B cell (primary cell): ENCODE results near the gene IFITM1. TPM values are rescaled to one million over a fixed set of nuclear protein-coding genes. Genes with fewer than 3 reads are reported as not detected.

Source experiments
- ATAC-seq: fragments of 200-7000 bp; cut with Tn5 transposase; one replicate; pipeline ENCODE4 v1.10.0; 2021; ENCODE audit warnings: low read depth, mild to moderate bottlenecking, moderate number of reproducible peaks, moderate library complexity
- CTCF ChIA-PET: fragments of 350-600 bp; sonication (Branson Sonifier 250); formaldehyde crosslinking; loops from one replicate; lab custom pipeline; 2021; ENCODE audit warnings: antibody characterized with exemption, inconsistent platforms; lab: Charles Lee
- POLR2A ChIA-PET: fragments of 350-600 bp; sonication (Branson Sonifier 250); formaldehyde crosslinking; loops from one replicate; lab custom pipeline; 2021; ENCODE audit warnings: antibody characterized with exemption; lab: Charles Lee
- DNase-seq: peaks from one replicate; pipeline ENCODE4 v3.0.0; 2013
- H2AFZ ChIP-seq: 2 replicates; pipeline ENCODE4 v1.6.1; 2012; ENCODE audit warnings: mild to moderate bottlenecking, low read depth, low read length; ENCODE audit not compliant: insufficient read depth, poor library complexity, severe bottlenecking
- H3K27ac ChIP-seq, 2 donors: 1 replicate in 1 of 2; 2 replicates in 1 of 2; pipeline ENCODE4 v1.5.1; 2012 to 2013; ENCODE audit warnings: low read length in 2 of 2, mild to moderate bottlenecking in 2 of 2, moderate library complexity in 1 of 2
- H3K27me3 ChIP-seq, 4 experiments: fragments of 200-600 bp in 1 of 4; sonication (generic) in 1 of 4; replicated peaks in 1 of 4; 1 replicate in 2 of 4; 2 replicates in 2 of 4; pipeline versions ENCODE4 v1.6.1 to v1.7.0; 2013 to 2016; ENCODE audit warnings: low read length in 3 of 4, mild to moderate bottlenecking in 2 of 4, mixed read lengths in 1 of 4, moderate library complexity in 1 of 4; ENCODE audit not compliant: insufficient read depth in 4 of 4, control insufficient read depth in 3 of 4; ENCODE audit errors: control extremely low read depth in 1 of 4
- H3K36me3 ChIP-seq, 2 experiments: replicated peaks in 1 of 2; 1 replicate in 1 of 2; 2 replicates in 1 of 2; pipeline versions ENCODE4 v1.6.1 to v1.7.1; 2013; ENCODE audit warnings: low read length in 1 of 2; ENCODE audit not compliant: insufficient read depth in 2 of 2, control insufficient read depth in 1 of 2; ENCODE audit errors: control extremely low read depth in 1 of 2, extremely low read depth in 1 of 2
- H3K4me1 ChIP-seq, 2 donors: fragments of 200-600 bp in 1 of 2; sonication (generic) in 1 of 2; 1 replicate in 1 of 2; 2 replicates in 1 of 2; pipeline versions ENCODE4 v1.5.1 to v1.6.1; 2013 to 2017; ENCODE audit warnings: low read length in 2 of 2; ENCODE audit not compliant: control insufficient read depth in 2 of 2, insufficient read depth in 2 of 2
- H3K4me2 ChIP-seq: replicated peaks from 2 replicates; pipeline ENCODE3; 2012; ENCODE audit warnings: mild to moderate bottlenecking, low read depth, low read length; ENCODE audit not compliant: poor library complexity, severe bottlenecking
- H3K4me3 ChIP-seq, 5 experiments: fragments of 200-600 bp in 1 of 5; sonication (generic) in 1 of 5; 1 replicate in 3 of 5; 2 replicates in 2 of 5; pipeline versions ENCODE4 v1.5.1 to v1.7.0; 2011 to 2016; ENCODE audit warnings: low read length in 4 of 5, mild to moderate bottlenecking in 4 of 5, low read depth in 2 of 5, control low read depth in 1 of 5, moderate library complexity in 1 of 5; ENCODE audit not compliant: insufficient read depth in 1 of 5; ENCODE audit errors: control extremely low read depth in 1 of 5, extremely low read depth in 1 of 5
- H3K79me2 ChIP-seq: fragments of 200-600 bp; sonication (generic); one replicate; pipeline ENCODE4 v1.6.0; 2016; ENCODE audit warnings: low read length; ENCODE audit not compliant: control insufficient read depth, insufficient read depth
- H3K9ac ChIP-seq: fragments of 200-600 bp; sonication (generic); 2 replicates; pipeline ENCODE4 v1.6.1; 2017; ENCODE audit warnings: mild to moderate bottlenecking, low read length, moderate library complexity
- H3K9me3 ChIP-seq, 3 donors: one replicate each; pipeline versions ENCODE4 v1.6.1 to v1.7.1; 2013; ENCODE audit warnings: low read length in 2 of 3; ENCODE audit not compliant: control insufficient read depth in 2 of 3, insufficient read depth in 1 of 3; ENCODE audit errors: control extremely low read depth in 1 of 3
- H4K20me1 ChIP-seq: 2 replicates; pipeline ENCODE4 v1.6.0; 2012; ENCODE audit warnings: mild to moderate bottlenecking, low read length; ENCODE audit not compliant: insufficient read depth, control insufficient read depth, poor library complexity, severe bottlenecking
- H3K27ac Mint-ChIP-seq: one replicate; pipeline ENCODE4 v1.8.0; 2021; ENCODE audit warnings: mixed read lengths
- H3K27me3 Mint-ChIP-seq: one replicate; pipeline ENCODE4 v1.8.0; 2021; ENCODE audit warnings: mixed read lengths
- H3K4me1 Mint-ChIP-seq: one replicate; pipeline ENCODE4 v1.8.0; 2021; ENCODE audit warnings: mixed read lengths
- H3K4me3 Mint-ChIP-seq: one replicate; pipeline ENCODE4 v1.8.0; 2021; ENCODE audit warnings: mixed read lengths
- H3K9me3 Mint-ChIP-seq: one replicate; pipeline ENCODE4 v1.8.0; 2022; ENCODE audit warnings: mixed read lengths; ENCODE audit not compliant: insufficient read depth
- EZH2 ChIP-seq: IDR thresholded peaks from 2 replicates; pipeline ENCODE4 v1.6.1; 2012; ENCODE audit warnings: borderline replicate concordance, low read depth, mild to moderate bottlenecking, moderate library complexity, low read length; ENCODE audit not compliant: insufficient read depth, poor library complexity, severe bottlenecking
- WGBS: methylation state at CpG from one replicate; pipeline ENCODE4 v1.1.5; 2013; ENCODE audit warnings: missing lambda C conversion rate; ENCODE audit not compliant: insufficient coverage; 5-methylcytosine and 5-hydroxymethylcytosine counted together
- intact Hi-C: fragments of 100-400 bp; cut with micrococcal nuclease; formaldehyde crosslinking; loops from one replicate; pipeline ENCODE4 v1.10.0; 2022
- polyA plus RNA-seq: library from polyadenylated mRNA; depleted of rRNA; stranded (reverse); fragments of >200 nt; gene quantifications from 2 replicates; pipeline ENCODE4 v1.2.3, GENCODE V29; 2012
- total RNA-seq, 2 donors: library from RNA; stranded (reverse); fragments of 120-200 nt in 1 of 2; gene quantifications; 1 replicate in 1 of 2; 2 replicates in 1 of 2; pipeline versions ENCODE4 v1.2.3 to v1.2.4, GENCODE V29; 2013 to 2022
- TF ChIP-seq, protein P1 (sequence below): fragments of 200-600 bp; IDR thresholded peaks from one replicate; pipeline ENCODE4 v1.8.0; 2022; ENCODE audit warnings: antibody characterized with exemption, mild to moderate bottlenecking

The IFITM1 gene
- total and polyA plus RNA-seq, 2 donors (not counting 1 experiment from before 2014, with no cell fraction given), result 19.5 to 83.7 TPM

GRCh38 chr11:336659-337198, 22.9 kb downstream of the IFITM1 start:
- Histone ChIP-seq H3K4me2 (no peak overlapping the region), H3K79me2 (no peaks in the 10 kb centered on the region), H4K20me1 (no peaks in the 10 kb centered on the region), H3K27me3 (no peaks in the 10 kb centered on the region), H3K27ac (no peak overlapping the region), H3K4me1 (peaks cover 14 to 25% of the 10 kb centered on the region in 2 donors), H3K36me3 (no peaks in the 10 kb centered on the region), H2AFZ (no peak overlapping the region), H3K9me3 (peaks cover 0 to 8% (median 0%) of the 10 kb centered on the region in 3 donors), H3K9ac (no peak overlapping the region), H3K4me3 (no peak overlapping the region)
- Mint-ChIP-seq H3K27ac (no peak overlapping the region), H3K27me3 (no peaks in the 10 kb centered on the region), H3K4me1 (peaks cover 24% of the 10 kb centered on the region), H3K4me3 (no peak overlapping the region), H3K9me3 (no peaks in the 10 kb centered on the region)
- WGBS, result 80% methylated on average over 4 of the region's 4 CpGs
- CTCF ChIA-PET, result interaction anchor here (1.0 kb wide), 1 partner anchor 86 kb away, joined by 3 read pairs; no protein-coding TSS in a partner anchor
- POLR2A ChIA-PET, result no interaction called here
- TF ChIP-seq, protein P1, sequence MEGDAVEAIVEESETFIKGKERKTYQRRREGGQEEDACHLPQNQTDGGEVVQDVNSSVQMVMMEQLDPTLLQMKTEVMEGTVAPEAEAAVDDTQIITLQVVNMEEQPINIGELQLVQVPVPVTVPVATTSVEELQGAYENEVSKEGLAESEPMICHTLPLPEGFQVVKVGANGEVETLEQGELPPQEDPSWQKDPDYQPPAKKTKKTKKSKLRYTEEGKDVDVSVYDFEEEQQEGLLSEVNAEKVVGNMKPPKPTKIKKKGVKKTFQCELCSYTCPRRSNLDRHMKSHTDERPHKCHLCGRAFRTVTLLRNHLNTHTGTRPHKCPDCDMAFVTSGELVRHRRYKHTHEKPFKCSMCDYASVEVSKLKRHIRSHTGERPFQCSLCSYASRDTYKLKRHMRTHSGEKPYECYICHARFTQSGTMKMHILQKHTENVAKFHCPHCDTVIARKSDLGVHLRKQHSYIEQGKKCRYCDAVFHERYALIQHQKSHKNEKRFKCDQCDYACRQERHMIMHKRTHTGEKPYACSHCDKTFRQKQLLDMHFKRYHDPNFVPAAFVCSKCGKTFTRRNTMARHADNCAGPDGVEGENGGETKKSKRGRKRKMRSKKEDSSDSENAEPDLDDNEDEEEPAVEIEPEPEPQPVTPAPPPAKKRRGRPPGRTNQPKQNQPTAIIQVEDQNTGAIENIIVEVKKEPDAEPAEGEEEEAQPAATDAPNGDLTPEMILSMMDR, result no peak
- no peak for TF ChIP-seq EZH2
- ATAC-seq, result no peak
- no peak for DNase-seq
- intact Hi-C loops, result no loop called here

GRCh38 chr11:337711-338110, 23.9 kb downstream of the IFITM1 start:
- TF ChIP-seq EZH2, result no peak
- TF ChIP-seq, protein P1, result no peak
- H3K9ac ChIP-seq, result no peak overlapping the region
- H3K79me2 ChIP-seq, result no peaks in the 10 kb centered on the region
- no peaks in the 10 kb centered on the region for H3K27me3 Mint-ChIP-seq
- no peak overlapping the region for H3K27ac Mint-ChIP-seq
- peaks cover 0 to 7% (median 0%) of the 10 kb centered on the region in 3 donors for H3K9me3 ChIP-seq
- WGBS, result 90% methylated on average over 3 of the region's 6 CpGs
- no peaks in the 10 kb centered on the region for H3K27me3 ChIP-seq
- no peak for DNase-seq
- CTCF ChIA-PET, result no interaction called here
- no peak overlapping the region for H3K4me2 ChIP-seq
- H3K4me3 ChIP-seq, result no peak overlapping the region
- H2AFZ ChIP-seq, result no peak overlapping the region
- no peak overlapping the region for H3K27ac ChIP-seq
- H3K4me1 ChIP-seq, result peaks cover 19 to 28% of the 10 kb centered on the region in 2 donors
- H3K4me1 Mint-ChIP-seq, result peaks cover 28% of the 10 kb centered on the region
- H4K20me1 ChIP-seq, result no peaks in the 10 kb centered on the region
- no peak overlapping the region for H3K4me3 Mint-ChIP-seq
- no peaks in the 10 kb centered on the region for H3K36me3 ChIP-seq
- intact Hi-C loops, result no loop called here
- H3K9me3 Mint-ChIP-seq, result no peaks in the 10 kb centered on the region
- ATAC-seq, result no peak
- POLR2A ChIA-PET, result no interaction called here
